ENCODE measurements around the gene BID. TPM values are rescaled to one million over a fixed set of nuclear protein-coding genes. Genes with fewer than 3 reads are reported as not detected.

The BID gene
- total and polyA plus RNA-seq, 10 of the 15 experiments (the other 5 are each of a cell fraction or from before 2014, with no cell fraction given), result 7.9 to 241 (median 136) TPM

DNA sequence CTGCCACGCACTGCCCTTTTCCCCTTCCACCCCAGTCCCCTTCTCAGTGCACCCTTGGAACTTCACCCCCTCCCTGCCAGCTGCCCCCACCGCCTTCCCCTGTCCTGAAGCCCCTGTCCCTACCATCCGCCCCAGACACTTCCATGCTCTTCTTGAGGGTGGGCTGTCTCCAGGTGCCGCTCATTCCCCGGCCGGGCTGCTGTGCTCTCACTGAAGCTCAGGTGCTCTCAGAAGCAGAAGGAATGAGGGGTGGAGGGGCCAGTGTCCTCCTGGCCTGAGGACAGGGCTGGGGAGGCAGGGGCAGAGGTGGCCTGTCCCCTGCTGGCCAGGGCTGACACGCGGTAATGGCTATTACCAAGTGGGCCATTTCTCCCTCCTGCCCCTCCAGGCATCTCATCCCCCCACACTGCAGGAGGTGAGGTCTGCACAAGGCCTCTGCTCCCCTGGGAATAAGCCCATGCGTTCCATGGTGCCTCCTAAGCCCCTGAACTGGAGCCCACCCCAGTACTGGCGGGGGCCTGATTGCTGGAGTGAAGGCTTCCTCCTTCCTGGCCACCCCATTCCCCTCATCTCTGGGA lies 6.6 kb upstream of the BID start (continued):
- TF ChIP-seq, protein P1, sequence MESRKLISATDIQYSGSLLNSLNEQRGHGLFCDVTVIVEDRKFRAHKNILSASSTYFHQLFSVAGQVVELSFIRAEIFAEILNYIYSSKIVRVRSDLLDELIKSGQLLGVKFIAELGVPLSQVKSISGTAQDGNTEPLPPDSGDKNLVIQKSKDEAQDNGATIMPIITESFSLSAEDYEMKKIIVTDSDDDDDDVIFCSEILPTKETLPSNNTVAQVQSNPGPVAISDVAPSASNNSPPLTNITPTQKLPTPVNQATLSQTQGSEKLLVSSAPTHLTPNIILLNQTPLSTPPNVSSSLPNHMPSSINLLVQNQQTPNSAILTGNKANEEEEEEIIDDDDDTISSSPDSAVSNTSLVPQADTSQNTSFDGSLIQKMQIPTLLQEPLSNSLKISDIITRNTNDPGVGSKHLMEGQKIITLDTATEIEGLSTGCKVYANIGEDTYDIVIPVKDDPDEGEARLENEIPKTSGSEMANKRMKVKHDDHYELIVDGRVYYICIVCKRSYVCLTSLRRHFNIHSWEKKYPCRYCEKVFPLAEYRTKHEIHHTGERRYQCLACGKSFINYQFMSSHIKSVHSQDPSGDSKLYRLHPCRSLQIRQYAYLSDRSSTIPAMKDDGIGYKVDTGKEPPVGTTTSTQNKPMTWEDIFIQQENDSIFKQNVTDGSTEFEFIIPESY (IDR thresholded peaks at IDR 0.05), result peak; percentile 96
- TF ChIP-seq EZH2 (IDR thresholded peaks at IDR 0.05; ENCODE audit: borderline replicate concordance, control insufficient read depth, low read depth, low read length) (no peak), EED (IDR thresholded peaks at IDR 0.05; ENCODE audit: low read depth) (no peak), BCLAF1 (IDR thresholded peaks at IDR 0.05) (no peak), CBFB (IDR thresholded peaks at IDR 0.05; ENCODE audit: low read depth) (no peak), MEF2B (IDR thresholded peaks at IDR 0.05; ENCODE audit: partially characterized antibody, poor library complexity, severe bottlenecking) (peak; percentile 82), HCFC1 (IDR thresholded peaks at IDR 0.05; ENCODE audit: low read length) (no peak), MTA3 (IDR thresholded peaks at IDR 0.05; ENCODE audit: borderline replicate concordance, low read length) (no peak), RB1 (IDR thresholded peaks at IDR 0.05; ENCODE audit: borderline replicate concordance) (no peak), ASH2L (IDR thresholded peaks at IDR 0.05; ENCODE audit: borderline replicate concordance, low read depth) (no peak), MTA2 (IDR thresholded peaks at IDR 0.05; ENCODE audit: low read depth) (no peak), IKZF2 (IDR thresholded peaks at IDR 0.05) (no peak), ZNF207 (IDR thresholded peaks at IDR 0.05; ENCODE audit: borderline replicate concordance) (no peak), SMARCA5 (IDR thresholded peaks at IDR 0.05) (peak; percentile 52; the same call in 1 of the 2 replicates)
- TF ChIP-seq, protein P2, sequence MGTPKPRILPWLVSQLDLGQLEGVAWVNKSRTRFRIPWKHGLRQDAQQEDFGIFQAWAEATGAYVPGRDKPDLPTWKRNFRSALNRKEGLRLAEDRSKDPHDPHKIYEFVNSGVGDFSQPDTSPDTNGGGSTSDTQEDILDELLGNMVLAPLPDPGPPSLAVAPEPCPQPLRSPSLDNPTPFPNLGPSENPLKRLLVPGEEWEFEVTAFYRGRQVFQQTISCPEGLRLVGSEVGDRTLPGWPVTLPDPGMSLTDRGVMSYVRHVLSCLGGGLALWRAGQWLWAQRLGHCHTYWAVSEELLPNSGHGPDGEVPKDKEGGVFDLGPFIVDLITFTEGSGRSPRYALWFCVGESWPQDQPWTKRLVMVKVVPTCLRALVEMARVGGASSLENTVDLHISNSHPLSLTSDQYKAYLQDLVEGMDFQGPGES (IDR thresholded peaks at IDR 0.05), result no peak

Measured in GM12878 (cell line).